Loucy (cell line): Measurements from ENCODE around the gene SNRPA1.

Experiments used
- H2AFZ ChIP-seq: fragments of 200-600 bp; sonication (generic); 2 replicates; pipeline ENCODE4 v1.6.0; 2016; ENCODE audit warnings: antibody characterized with exemption, mild to moderate bottlenecking, low read length, moderate library complexity
- H3F3A ChIP-seq: fragments of 200-600 bp; 2 replicates; pipeline ENCODE4 v1.6.0; 2016; ENCODE audit warnings: antibody characterized with exemption, low read depth, mild to moderate bottlenecking
- H3K27me3 ChIP-seq: fragments of 200-600 bp; sonication (generic); 2 replicates; pipeline ENCODE4 v1.6.1; 2014; ENCODE audit warnings: low read length, mild to moderate bottlenecking; ENCODE audit not compliant: insufficient read depth, poor library complexity, severe bottlenecking
- H3K36me3 ChIP-seq: fragments of 200-600 bp; sonication (generic); 2 replicates; pipeline ENCODE4 v1.6.1; 2016; ENCODE audit warnings: low read length; ENCODE audit not compliant: insufficient read depth
- H3K4me1 ChIP-seq: fragments of 200-600 bp; sonication (generic); 2 replicates; pipeline ENCODE4 v1.5.1; 2014; ENCODE audit warnings: low read length, mild to moderate bottlenecking; ENCODE audit not compliant: insufficient read depth, poor library complexity, severe bottlenecking
- H3K4me2 ChIP-seq: fragments of 200-600 bp; sonication (generic); 2 replicates; pipeline ENCODE4 v1.6.0; 2014; ENCODE audit warnings: antibody characterized with exemption, low read length, low read depth, mild to moderate bottlenecking; ENCODE audit not compliant: poor library complexity, severe bottlenecking
- H3K4me3 ChIP-seq: fragments of 200-600 bp; sonication (generic); 2 replicates; pipeline ENCODE4 v1.5.1; 2014; ENCODE audit warnings: low read length, mild to moderate bottlenecking, mixed read lengths; ENCODE audit not compliant: poor library complexity, severe bottlenecking
- H3K79me2 ChIP-seq: fragments of 200-600 bp; sonication (generic); 2 replicates; pipeline ENCODE4 v1.6.1; 2014; ENCODE audit warnings: low read length; ENCODE audit not compliant: insufficient read depth
- H3K9ac ChIP-seq: fragments of 200-600 bp; sonication (generic); 2 replicates; pipeline ENCODE4 v1.6.0; 2014; ENCODE audit warnings: mild to moderate bottlenecking, low read depth, low read length, moderate library complexity; ENCODE audit not compliant: poor library complexity, severe bottlenecking
- H3K9me2 ChIP-seq: fragments of 200-600 bp; sonication (generic); replicated peaks from 2 replicates; pipeline ENCODE4 v1.6.1; 2016; ENCODE audit warnings: low read depth, low read length, mixed read lengths
- H3K9me3 ChIP-seq: fragments of 200-600 bp; sonication (generic); 2 replicates; pipeline ENCODE4 v1.6.1; 2014; ENCODE audit warnings: mild to moderate bottlenecking, antibody characterized with exemption, low read length, low read depth; ENCODE audit not compliant: insufficient read depth
- H4K20me1 ChIP-seq: fragments of 200-600 bp; sonication (generic); 2 replicates; pipeline ENCODE4 v1.6.0; 2014; ENCODE audit warnings: antibody characterized with exemption, low read length, mild to moderate bottlenecking; ENCODE audit not compliant: insufficient read depth, poor library complexity, severe bottlenecking
- EZH2phosphoT487 ChIP-seq: fragments of 200-600 bp; IDR thresholded peaks from 2 replicates; pipeline ENCODE4 v1.6.1; 2018; ENCODE audit warnings: antibody characterized with exemption, mild to moderate bottlenecking, moderate library complexity, borderline replicate concordance
- TF ChIP-seq, protein P1 (sequence below): fragments of 200-600 bp; sonication (generic); conservative IDR thresholded peaks from 2 replicates; pipeline ENCODE4 v1.5.1; 2014; ENCODE audit warnings: mild to moderate bottlenecking, antibody characterized with exemption, low read length

SNRPA1 gene

DNA sequence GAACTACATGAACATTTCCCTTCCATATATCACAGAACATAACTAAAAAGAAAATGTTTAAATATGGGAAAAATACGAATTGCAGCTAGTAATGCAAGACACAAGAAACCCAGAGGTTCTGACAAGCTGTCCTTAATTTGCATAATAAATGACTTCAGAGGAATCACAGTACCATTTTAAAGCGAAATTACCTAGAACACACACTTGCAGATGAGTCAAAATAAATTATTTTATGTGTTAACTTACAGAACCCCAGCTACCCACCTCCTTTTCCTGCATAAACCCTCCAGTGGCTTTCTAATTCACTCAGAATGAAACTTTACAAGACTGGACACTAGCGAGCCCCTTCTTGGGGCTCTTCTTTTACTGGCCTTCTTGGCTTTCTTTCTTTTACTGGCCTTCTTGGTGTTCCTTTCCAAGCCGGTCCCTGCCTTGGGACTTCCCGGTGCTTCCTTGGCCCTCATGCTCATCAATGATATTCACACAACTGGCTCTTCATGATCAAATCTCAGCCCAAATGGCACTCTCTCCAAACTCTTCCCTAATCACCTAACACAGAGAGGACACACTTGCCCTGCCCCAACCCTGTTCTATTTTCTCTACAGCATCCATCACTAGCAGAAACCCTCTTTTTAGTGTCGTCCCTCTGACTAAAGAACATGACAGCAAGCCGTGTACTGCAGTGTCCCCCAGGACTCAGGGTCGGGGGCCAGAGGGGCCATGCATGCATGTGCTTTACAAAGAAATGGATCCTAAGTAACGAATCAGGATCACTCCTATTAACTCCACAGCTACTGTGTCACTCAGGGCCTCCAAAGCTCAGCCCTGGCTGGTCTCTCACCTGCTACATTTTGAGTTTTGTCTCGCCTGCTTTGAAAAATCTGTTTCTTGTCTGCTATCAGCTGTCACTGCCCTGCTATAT is 48.0 kb downstream of the SNRPA1 start:
- TF ChIP-seq, protein P1, sequence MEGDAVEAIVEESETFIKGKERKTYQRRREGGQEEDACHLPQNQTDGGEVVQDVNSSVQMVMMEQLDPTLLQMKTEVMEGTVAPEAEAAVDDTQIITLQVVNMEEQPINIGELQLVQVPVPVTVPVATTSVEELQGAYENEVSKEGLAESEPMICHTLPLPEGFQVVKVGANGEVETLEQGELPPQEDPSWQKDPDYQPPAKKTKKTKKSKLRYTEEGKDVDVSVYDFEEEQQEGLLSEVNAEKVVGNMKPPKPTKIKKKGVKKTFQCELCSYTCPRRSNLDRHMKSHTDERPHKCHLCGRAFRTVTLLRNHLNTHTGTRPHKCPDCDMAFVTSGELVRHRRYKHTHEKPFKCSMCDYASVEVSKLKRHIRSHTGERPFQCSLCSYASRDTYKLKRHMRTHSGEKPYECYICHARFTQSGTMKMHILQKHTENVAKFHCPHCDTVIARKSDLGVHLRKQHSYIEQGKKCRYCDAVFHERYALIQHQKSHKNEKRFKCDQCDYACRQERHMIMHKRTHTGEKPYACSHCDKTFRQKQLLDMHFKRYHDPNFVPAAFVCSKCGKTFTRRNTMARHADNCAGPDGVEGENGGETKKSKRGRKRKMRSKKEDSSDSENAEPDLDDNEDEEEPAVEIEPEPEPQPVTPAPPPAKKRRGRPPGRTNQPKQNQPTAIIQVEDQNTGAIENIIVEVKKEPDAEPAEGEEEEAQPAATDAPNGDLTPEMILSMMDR, result no peak
- TF ChIP-seq EZH2phosphoT487, result no peak
- no peaks in the 10 kb centered on the region for H3K9me3 ChIP-seq
- H4K20me1 ChIP-seq, result peaks cover 65% of the 10 kb centered on the region
- H3K4me1 ChIP-seq, result peaks cover 77% of the 10 kb centered on the region
- peak overlapping the region; percentile 83 for H3K9ac ChIP-seq
- H3K79me2 ChIP-seq, result peaks cover 91% of the 10 kb centered on the region
- peaks cover 19% of the 10 kb centered on the region for H3F3A ChIP-seq
- no peaks in the 10 kb centered on the region for H3K27me3 ChIP-seq
- H3K9me2 ChIP-seq, result no peaks in the 10 kb centered on the region
- H3K4me2 ChIP-seq, result peak overlapping the region; percentile 96
- H3K4me3 ChIP-seq, result peak overlapping the region; percentile 80
- no peak overlapping the region for H2AFZ ChIP-seq
- no peaks in the 10 kb centered on the region for H3K36me3 ChIP-seq

DNA sequence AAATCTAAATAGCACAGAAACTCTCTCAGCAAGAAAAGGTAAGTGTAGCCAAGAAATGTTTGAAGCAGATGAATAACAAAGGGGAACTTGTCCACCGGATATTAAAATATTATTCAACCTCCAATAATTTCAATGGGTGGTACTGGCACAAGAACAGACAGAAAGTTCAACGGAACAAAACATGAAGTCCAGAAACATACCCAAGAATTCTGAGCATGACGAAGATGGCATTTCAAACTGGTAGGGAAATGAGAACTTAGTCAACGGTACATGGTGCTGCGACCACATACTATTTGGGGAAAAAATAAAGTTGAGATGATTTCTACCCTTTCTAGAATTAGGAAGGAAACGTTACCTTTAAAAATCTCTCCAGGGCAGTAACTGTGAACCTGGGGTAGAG is 48.7 kb downstream of the SNRPA1 start:
- Histone ChIP-seq H3K9me3 (no peaks in the 10 kb centered on the region), H2AFZ (no peak overlapping the region), H3K36me3 (no peaks in the 10 kb centered on the region), H3F3A (peaks cover 19% of the 10 kb centered on the region), H3K79me2 (peaks cover 98% of the 10 kb centered on the region), H3K4me1 (peaks cover 84% of the 10 kb centered on the region), H3K9ac (peak overlapping the region; percentile 83), H3K27me3 (no peaks in the 10 kb centered on the region), H3K4me3 (peak overlapping the region; percentile 80), H3K9me2 (no peaks in the 10 kb centered on the region), H4K20me1 (peaks cover 72% of the 10 kb centered on the region), H3K4me2 (peak overlapping the region; percentile 96)
- no peak for TF ChIP-seq EZH2phosphoT487
- TF ChIP-seq, protein P1, result no peak

DNA sequence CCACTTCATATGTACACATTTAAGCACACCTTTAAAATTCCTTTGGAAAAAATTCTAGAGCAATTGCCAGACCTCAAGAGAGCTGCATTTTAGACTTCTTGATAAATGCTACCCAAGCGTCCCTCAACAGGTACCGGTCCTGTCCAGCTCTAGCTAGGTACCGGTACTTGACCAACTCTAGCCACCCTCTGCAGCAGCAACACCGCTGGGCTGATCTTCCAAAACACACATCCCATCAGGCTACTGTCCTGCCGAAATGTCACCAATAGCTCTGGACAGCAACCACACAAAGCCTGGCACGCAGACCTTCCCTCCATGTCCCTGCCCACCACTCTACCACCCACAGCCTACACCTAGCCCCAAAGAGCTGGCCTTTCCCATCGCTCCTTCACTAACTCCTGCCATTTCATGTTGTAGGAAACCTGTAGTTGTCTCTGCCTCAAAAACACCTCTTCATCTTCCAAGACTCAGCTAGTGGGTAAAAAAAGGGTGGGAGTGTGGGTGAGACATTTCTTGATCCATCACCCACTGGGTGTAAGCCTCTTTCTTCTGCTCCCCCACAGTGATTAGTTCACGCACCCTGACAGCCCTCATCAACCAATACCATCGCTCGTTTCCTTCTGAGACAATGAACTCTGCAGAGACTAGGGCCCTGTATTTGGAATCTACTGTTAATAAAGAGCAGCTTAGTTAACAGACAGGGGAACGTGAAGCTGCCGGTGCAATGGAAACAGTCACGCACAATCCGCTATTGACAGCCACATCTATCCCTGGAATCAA is 50.0 kb downstream of the SNRPA1 start:
- no peaks in the 10 kb centered on the region for H3K9me2 ChIP-seq
- peaks cover 19% of the 10 kb centered on the region for H3F3A ChIP-seq
- H3K27me3 ChIP-seq, result no peaks in the 10 kb centered on the region
- H3K9me3 ChIP-seq, result no peaks in the 10 kb centered on the region
- H3K9ac ChIP-seq, result peak overlapping the region; percentile 83
- no peak for TF ChIP-seq EZH2phosphoT487
- TF ChIP-seq, protein P1, result no peak
- H3K4me1 ChIP-seq, result peaks cover 92% of the 10 kb centered on the region
- peaks cover 100% of the 10 kb centered on the region for H3K79me2 ChIP-seq
- H3K36me3 ChIP-seq, result no peaks in the 10 kb centered on the region
- peak overlapping the region; percentile 80 for H3K4me3 ChIP-seq
- peaks cover 75% of the 10 kb centered on the region for H4K20me1 ChIP-seq
- peak overlapping the region; percentile 96 for H3K4me2 ChIP-seq
- H2AFZ ChIP-seq, result no peak overlapping the region
